ENCODE results near the gene OR5H15. TPM values are rescaled to one million over a fixed set of nuclear protein-coding genes. Genes with fewer than 3 reads are reported as not detected.
"Not testable (repeated sequence)": the region's sequence is repeated elsewhere in the genome, so short reads cannot be mapped to it uniquely, and the experiment has no call there.

OR5H15 gene
- total RNA-seq (ENCODE audit: low replicate concordance): not detected in 2 replicates

DNA sequence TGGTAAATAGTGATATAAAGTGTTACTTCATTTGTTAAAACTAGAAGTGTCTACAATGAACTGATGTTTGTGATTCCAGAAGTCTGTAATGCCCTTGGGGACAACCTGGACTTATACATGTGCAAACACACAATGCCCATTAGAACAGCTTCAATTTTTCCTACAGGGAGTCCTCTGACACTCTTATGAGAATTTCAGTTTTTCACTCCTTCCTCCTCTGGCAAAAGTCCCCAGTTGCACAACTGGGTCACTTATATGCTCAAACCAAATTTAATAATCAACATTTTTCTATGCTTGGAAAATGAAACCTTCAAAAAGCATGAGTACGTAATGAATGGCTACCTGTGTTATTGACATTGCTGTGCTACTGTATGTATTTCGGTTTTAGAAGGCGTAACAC, at the start of gene OR5H15:
TSS of gene OR5H15 (plus strand) at position 301 of the 400 bp plus-strand sequence. CDS start 2,004 bp downstream, outside the sequence.
- no peak within 1 kb of the TSS for H3K4me3 ChIP-seq (ENCODE audit: low read depth, low read length)
- no peak for DNase-seq (ENCODE audit: low read depth)
- TF ChIP-seq, protein P1, sequence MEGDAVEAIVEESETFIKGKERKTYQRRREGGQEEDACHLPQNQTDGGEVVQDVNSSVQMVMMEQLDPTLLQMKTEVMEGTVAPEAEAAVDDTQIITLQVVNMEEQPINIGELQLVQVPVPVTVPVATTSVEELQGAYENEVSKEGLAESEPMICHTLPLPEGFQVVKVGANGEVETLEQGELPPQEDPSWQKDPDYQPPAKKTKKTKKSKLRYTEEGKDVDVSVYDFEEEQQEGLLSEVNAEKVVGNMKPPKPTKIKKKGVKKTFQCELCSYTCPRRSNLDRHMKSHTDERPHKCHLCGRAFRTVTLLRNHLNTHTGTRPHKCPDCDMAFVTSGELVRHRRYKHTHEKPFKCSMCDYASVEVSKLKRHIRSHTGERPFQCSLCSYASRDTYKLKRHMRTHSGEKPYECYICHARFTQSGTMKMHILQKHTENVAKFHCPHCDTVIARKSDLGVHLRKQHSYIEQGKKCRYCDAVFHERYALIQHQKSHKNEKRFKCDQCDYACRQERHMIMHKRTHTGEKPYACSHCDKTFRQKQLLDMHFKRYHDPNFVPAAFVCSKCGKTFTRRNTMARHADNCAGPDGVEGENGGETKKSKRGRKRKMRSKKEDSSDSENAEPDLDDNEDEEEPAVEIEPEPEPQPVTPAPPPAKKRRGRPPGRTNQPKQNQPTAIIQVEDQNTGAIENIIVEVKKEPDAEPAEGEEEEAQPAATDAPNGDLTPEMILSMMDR (IDR thresholded peaks at IDR 0.05; ENCODE audit: insufficient read depth, low read length): no peak

DNA sequence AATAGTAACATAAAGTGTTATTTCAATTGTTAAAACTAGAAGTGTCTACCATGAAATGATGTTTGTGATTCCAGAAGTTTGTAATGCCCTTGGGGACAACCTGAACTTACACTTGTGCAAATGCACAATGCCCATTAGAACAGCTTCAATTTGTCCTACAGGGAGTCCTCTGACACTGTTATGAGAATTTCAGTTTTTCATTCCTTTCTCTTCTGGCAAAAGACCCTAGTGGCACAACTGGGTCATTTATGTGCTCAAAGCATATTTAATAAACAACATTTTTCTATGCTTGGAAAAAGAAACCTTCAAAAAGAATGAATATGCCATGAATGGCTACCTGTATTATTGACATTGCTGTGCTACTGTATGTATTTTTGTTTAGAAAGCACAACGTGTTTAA, 36.1 kb upstream of the OR5H15 start, which contains the start of gene OR5H1:
TSS of gene OR5H1 (plus strand) at position 301 of the 400 bp plus-strand sequence. CDS start 1,977 bp downstream, outside the sequence.
- H3K4me3 ChIP-seq (ENCODE audit: low read depth, low read length): no peak within 1 kb of the TSS
- no peak for DNase-seq (ENCODE audit: low read depth)
- TF ChIP-seq, protein P1 (IDR thresholded peaks at IDR 0.05; ENCODE audit: insufficient read depth, low read length): no peak

DNA sequence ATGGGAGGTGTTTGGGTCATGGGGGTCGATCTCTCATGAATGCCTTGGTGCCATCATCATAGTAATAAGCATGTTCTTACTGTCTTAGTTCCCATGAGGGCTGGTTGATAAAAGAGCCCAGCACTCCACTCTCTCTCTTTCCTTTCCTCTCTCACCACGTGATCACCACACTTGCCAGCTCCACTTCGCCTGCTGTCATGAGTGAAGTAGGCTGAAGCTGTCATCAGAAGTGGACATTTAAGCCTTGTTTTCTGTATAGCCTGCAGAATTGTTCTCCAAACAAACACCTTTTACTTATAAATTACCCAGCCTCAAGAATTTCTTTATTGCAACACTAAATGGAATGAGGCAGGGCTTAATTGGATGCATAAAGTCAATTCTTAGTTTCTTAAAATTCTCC, 29.9 kb upstream of the OR5H15 start:
- TF ChIP-seq, protein P1 (IDR thresholded peaks at IDR 0.05; ENCODE audit: insufficient read depth, low read length): no peak
- no peak overlapping the region for H3K4me3 ChIP-seq (ENCODE audit: low read depth, low read length)
- no peak for DNase-seq (ENCODE audit: low read depth)

DNA sequence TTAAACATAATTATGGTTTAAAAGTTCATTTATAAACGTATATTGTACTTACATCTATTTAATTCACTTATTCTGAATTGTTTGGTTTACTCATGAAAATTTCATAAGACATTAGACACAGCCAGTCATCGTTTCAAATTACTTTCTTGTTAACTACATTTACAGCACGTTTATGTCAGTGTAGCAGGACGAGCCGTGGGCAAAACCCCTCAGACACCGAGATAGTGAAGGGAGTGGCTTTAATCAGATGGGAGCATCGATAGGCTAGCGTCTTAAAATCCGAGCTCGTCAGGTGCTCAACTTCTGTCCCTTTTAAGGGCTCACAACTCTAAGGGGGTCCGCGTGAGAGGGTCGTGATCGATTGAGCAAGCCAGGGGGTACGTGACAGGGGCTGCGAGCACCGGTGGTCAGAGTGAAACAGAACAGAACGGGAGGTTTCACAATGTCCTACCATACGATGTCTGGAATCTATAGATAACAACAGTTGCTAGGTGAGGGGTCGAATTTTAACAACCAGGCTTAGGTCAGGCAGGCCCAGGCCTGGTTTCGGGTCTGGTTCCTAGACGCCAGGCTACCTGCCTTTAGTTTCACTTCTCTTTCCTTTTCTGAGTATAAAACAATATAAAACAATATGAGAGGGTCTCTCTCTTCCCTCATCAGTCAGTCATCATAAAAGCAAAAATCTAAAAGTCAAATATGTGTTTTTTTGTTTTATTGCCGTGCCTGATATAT, 28.5 kb upstream of the OR5H15 start:
- not testable (repeated sequence) for DNase-seq (ENCODE audit: low read depth); H3K4me3 ChIP-seq (ENCODE audit: low read depth, low read length)

DNA sequence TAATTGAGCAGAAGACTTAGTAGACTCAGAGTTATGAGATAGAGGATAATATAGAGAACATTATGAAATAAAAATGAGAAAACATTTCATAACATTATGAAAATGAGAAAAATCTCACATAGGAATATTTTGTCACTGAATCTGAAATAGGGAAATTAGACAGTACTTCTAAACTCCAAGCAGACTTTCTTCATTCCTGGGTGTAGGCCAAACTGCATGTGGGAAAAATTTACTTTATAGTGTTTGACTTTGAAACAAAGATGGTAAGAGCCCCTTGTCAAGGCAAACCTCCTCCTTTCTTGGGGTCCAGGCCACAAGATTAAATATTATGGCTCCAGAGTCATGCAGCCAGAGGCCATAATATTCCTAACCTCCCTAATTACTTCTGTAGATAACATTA, 26.0 kb upstream of the OR5H15 start:
- TF ChIP-seq, protein P1 (IDR thresholded peaks at IDR 0.05; ENCODE audit: insufficient read depth, low read length): no peak
- DNase-seq (ENCODE audit: low read depth): no peak
- H3K4me3 ChIP-seq (ENCODE audit: low read depth, low read length): no peak overlapping the region

DNA sequence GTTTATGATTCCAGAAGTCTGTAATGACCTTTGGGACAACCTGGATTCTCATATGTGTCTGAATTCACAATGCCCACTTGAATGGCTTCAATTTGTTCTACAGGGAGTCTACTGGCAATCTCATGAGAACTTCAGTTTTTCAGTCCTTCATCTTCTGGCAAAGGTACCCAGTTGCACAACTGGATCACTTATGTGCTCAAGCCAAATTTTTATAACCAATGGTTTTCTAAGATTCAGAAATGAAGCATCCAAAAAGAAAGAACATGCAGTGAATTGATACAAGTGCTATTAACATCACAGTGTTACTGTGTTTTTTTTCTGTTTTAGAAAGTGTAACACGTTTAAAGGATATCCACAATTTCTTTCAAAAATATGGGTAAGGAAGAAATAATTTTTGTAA, 19.3 kb upstream of the OR5H15 start, which contains the start of gene OR5H14:
TSS of gene OR5H14 (plus strand) at position 301 of the 400 bp plus-strand sequence. CDS start 1,907 bp downstream, outside the sequence.
- TF ChIP-seq, protein P1 (IDR thresholded peaks at IDR 0.05; ENCODE audit: insufficient read depth, low read length): no peak

DNA sequence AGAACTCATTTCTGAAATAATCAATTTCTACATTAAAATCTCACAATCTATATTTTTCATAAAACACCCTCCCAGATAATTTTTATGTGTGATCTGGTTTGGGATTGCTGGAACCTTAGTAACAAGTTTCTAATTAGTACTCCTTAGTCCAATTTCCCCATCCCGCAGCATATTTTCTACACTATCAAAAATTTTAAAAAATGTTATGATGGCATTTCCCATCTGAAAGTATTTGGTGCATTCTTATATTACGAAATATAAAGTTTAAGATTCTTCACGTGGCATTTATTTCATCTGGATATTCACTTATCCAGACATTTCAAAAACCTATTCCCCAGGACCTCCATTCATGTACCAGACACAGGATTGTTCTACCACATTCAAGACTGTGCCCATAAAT, 17.7 kb upstream of the OR5H15 start:
- TF ChIP-seq, protein P1 (IDR thresholded peaks at IDR 0.05; ENCODE audit: insufficient read depth, low read length): no peak
- no peak overlapping the region for H3K4me3 ChIP-seq (ENCODE audit: low read depth, low read length)
- DNase-seq (ENCODE audit: low read depth): no peak

More for the DNA sequence above, 19.3 kb upstream of the OR5H15 start, which contains the start of gene OR5H14:
- DNase-seq (ENCODE audit: low read depth): no peak
- H3K4me3 ChIP-seq (ENCODE audit: low read depth, low read length): no peak within 1 kb of the TSS

DNA sequence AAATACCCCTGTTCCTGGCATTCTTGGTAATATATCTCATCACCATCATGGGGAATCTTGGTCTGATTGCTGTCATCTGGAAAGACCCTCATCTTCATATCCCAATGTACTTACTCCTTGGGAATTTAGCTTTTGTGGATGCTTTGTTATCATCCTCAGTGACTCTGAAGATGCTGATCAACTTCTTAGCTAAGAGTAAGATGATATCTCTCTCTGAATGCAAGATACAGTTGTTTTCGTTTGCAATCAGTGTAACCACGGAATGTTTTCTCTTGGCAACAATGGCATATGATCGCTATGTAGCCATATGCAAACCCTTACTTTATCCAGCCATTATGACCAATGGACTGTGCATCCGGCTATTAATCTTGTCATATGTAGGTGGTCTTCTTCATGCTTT, 17.0 kb upstream of the OR5H15 start:
- not testable (repeated sequence) for DNase-seq (ENCODE audit: low read depth)

More for the DNA sequence above, 17.0 kb upstream of the OR5H15 start:
- not testable (repeated sequence) for H3K4me3 ChIP-seq (ENCODE audit: low read depth, low read length)
